ENCODE data around the gene NDUFAF8.

NDUFAF8 gene

GRCh38 chr17:81252987-81253329, 13.8 kb downstream of the NDUFAF8 start:
- DNase-seq (no peak), ATAC-seq (ENCODE audit: insufficient read depth, low read depth) (peak; percentile 8; the same call in 1 of the 3 replicates)
- no peak overlapping the region for H3K9ac ChIP-seq (ENCODE audit: low read depth, low read length)
- H3K27ac ChIP-seq (ENCODE audit: low read length): no peak overlapping the region
- H3K4me1 ChIP-seq (ENCODE audit: insufficient read depth, low read length): no peaks in the 10 kb centered on the region
- H3K9me3 ChIP-seq (ENCODE audit: insufficient read depth, low read length, severe bottlenecking): no peaks in the 10 kb centered on the region
- H3K4me3 ChIP-seq (ENCODE audit: low read depth in 1 of 2, low read length in 2 of 2): no peak overlapping the region
- H3K79me2 ChIP-seq (ENCODE audit: insufficient read depth, low read length): no peaks in the 10 kb centered on the region
- H2AFZ ChIP-seq (ENCODE audit: low read depth, low read length): no peak overlapping the region
- peaks cover 67% of the 10 kb centered on the region for H3K36me3 ChIP-seq (ENCODE audit: insufficient read depth, low read length)
- H3K27me3 ChIP-seq (ENCODE audit: insufficient read depth, low read length, poor library complexity): no peaks in the 10 kb centered on the region
- H4K20me1 ChIP-seq (ENCODE audit: insufficient read depth, low read length): peaks cover 21% of the 10 kb centered on the region
- TF ChIP-seq EZH2 (IDR thresholded peaks at IDR 0.05; ENCODE audit: borderline replicate concordance, low read depth, low read length, severe bottlenecking): no peak
- TF ChIP-seq, protein P1, sequence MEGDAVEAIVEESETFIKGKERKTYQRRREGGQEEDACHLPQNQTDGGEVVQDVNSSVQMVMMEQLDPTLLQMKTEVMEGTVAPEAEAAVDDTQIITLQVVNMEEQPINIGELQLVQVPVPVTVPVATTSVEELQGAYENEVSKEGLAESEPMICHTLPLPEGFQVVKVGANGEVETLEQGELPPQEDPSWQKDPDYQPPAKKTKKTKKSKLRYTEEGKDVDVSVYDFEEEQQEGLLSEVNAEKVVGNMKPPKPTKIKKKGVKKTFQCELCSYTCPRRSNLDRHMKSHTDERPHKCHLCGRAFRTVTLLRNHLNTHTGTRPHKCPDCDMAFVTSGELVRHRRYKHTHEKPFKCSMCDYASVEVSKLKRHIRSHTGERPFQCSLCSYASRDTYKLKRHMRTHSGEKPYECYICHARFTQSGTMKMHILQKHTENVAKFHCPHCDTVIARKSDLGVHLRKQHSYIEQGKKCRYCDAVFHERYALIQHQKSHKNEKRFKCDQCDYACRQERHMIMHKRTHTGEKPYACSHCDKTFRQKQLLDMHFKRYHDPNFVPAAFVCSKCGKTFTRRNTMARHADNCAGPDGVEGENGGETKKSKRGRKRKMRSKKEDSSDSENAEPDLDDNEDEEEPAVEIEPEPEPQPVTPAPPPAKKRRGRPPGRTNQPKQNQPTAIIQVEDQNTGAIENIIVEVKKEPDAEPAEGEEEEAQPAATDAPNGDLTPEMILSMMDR (IDR thresholded peaks at IDR 0.05; ENCODE audit: borderline replicate concordance, extremely low read depth, low read length, poor library complexity, severe bottlenecking): no peak
- no peak overlapping the region for H3K4me2 ChIP-seq (ENCODE audit: insufficient read depth, low read length)

- ATAC-seq (ENCODE audit: insufficient read depth, low read depth) (peak; percentile 78), DNase-seq (peak; percentile 63)
- H3K4me1 ChIP-seq (ENCODE audit: insufficient read depth, low read length): no peaks in the 10 kb centered on the region
- H4K20me1 ChIP-seq (ENCODE audit: insufficient read depth, low read length): peaks cover 24% of the 10 kb centered on the region
- H3K9me3 ChIP-seq (ENCODE audit: insufficient read depth, low read length, severe bottlenecking): no peaks in the 10 kb centered on the region
- H3K9ac ChIP-seq (ENCODE audit: low read depth, low read length): no peak overlapping the region
- peaks cover 71% of the 10 kb centered on the region for H3K36me3 ChIP-seq (ENCODE audit: insufficient read depth, low read length)
- H3K4me2 ChIP-seq (ENCODE audit: insufficient read depth, low read length): no peak overlapping the region
- no peak overlapping the region for H3K4me3 ChIP-seq (ENCODE audit: low read depth in 1 of 2, low read length in 2 of 2)
- no peak overlapping the region for H3K27ac ChIP-seq (ENCODE audit: low read length)
- no peak overlapping the region for H2AFZ ChIP-seq (ENCODE audit: low read depth, low read length)
- TF ChIP-seq EZH2 (IDR thresholded peaks at IDR 0.05; ENCODE audit: borderline replicate concordance, low read depth, low read length, severe bottlenecking): no peak
- TF ChIP-seq, protein P1 (IDR thresholded peaks at IDR 0.05; ENCODE audit: borderline replicate concordance, extremely low read depth, low read length, poor library complexity, severe bottlenecking): peak; percentile 85
- no peaks in the 10 kb centered on the region for H3K79me2 ChIP-seq (ENCODE audit: insufficient read depth, low read length)
- no peaks in the 10 kb centered on the region for H3K27me3 ChIP-seq (ENCODE audit: insufficient read depth, low read length, poor library complexity)
These were observed 14.4 kb downstream of the NDUFAF8 start for GRCh38 chr17:81253358-81254131.

GRCh38 chr17:81254955-81255717, 16.0 kb downstream of the NDUFAF8 start:
- no peak for TF ChIP-seq EZH2 (IDR thresholded peaks at IDR 0.05; ENCODE audit: borderline replicate concordance, low read depth, low read length, severe bottlenecking)
- TF ChIP-seq, protein P1 (IDR thresholded peaks at IDR 0.05; ENCODE audit: borderline replicate concordance, extremely low read depth, low read length, poor library complexity, severe bottlenecking): peak; percentile 38
- Histone ChIP-seq H3K27ac (ENCODE audit: low read length) (no peak overlapping the region), H3K9ac (ENCODE audit: low read depth, low read length) (no peak overlapping the region), H3K27me3 (ENCODE audit: insufficient read depth, low read length, poor library complexity) (no peaks in the 10 kb centered on the region), H3K4me1 (ENCODE audit: insufficient read depth, low read length) (no peaks in the 10 kb centered on the region), H3K79me2 (ENCODE audit: insufficient read depth, low read length) (no peaks in the 10 kb centered on the region), H3K36me3 (ENCODE audit: insufficient read depth, low read length) (peaks cover 76% of the 10 kb centered on the region), H2AFZ (ENCODE audit: low read depth, low read length) (no peak overlapping the region), H3K9me3 (ENCODE audit: insufficient read depth, low read length, severe bottlenecking) (no peaks in the 10 kb centered on the region), H3K4me3 (ENCODE audit: low read depth in 1 of 2, low read length in 2 of 2) (no peak overlapping the region), H4K20me1 (ENCODE audit: insufficient read depth, low read length) (peaks cover 31% of the 10 kb centered on the region), H3K4me2 (ENCODE audit: insufficient read depth, low read length) (no peak overlapping the region)
- DNase-seq: no peak
- no peak for ATAC-seq (ENCODE audit: insufficient read depth, low read depth)

Measured in DND-41 (cell line).